Measurements from ENCODE around the gene CERCAM. TPM values are rescaled to one million over a fixed set of nuclear protein-coding genes. Genes with fewer than 3 reads are reported as not detected.

Gene CERCAM
- total and polyA plus RNA-seq, 2 of the 4 experiments (the other 2 are of a cell fraction), result 15.1 to 118 TPM

DNA sequence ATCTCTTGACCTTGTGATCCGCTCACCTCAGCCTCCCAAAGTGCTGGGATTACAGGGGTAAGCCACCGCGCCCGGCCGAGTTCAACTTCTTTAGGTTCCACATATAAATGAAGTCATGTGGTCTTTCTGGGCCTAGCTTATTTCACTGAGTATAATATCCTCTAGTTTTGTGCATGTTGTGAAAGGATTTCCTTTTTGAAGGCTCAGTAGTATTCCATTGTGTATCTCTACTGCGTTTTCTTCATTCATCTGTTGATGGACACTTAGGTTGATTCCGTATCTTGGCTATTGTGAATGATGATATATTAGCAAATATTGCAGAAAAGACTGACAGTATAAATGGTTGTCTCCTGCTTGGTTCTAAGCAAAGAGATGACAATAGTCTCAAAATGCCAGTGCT is 55.2 kb downstream of the CERCAM start:
- no peak overlapping the region for H2AFZ ChIP-seq (replicated peaks; ENCODE audit: low read length, poor library complexity)
- H3K14ac ChIP-seq (replicated peaks; ENCODE audit: low read depth, low read length), result no peak overlapping the region
- no peak overlapping the region for H3K4me3 ChIP-seq (ENCODE audit: insufficient read depth, low read depth, low read length)
- peaks cover 32% of the 10 kb centered on the region for H3K36me3 ChIP-seq (ENCODE audit: control insufficient read depth, insufficient read depth, low read length)
- ChIA-PET POLR2A (ENCODE audit: unreplicated experiment) (interaction anchor here (0.6 kb wide), 1 partner anchor 10 kb away, joined by 4 read pairs; no protein-coding TSS in a partner anchor), CTCF (no interaction called here)
- H3K4me1 ChIP-seq (ENCODE audit: control insufficient read depth, insufficient read depth, low read length), result no peaks in the 10 kb centered on the region
- H2AK9ac ChIP-seq (replicated peaks; ENCODE audit: low read depth, low read length, poor library complexity), result no peak overlapping the region
- in situ Hi-C loops (cut with MboI; ENCODE audit: low sequenced_read_pairs) (no loop called here), intact Hi-C loops (cut with micrococcal nuclease) (no loop called here), dilution Hi-C loops (cut with HindIII; ENCODE audit: low sequenced_read_pairs, unreplicated experiment) (no loop called here)
- no peak overlapping the region for H4K8ac ChIP-seq (ENCODE audit: low read depth in 2 of 2, low read length in 2 of 2)
- no peak overlapping the region for H3K4ac ChIP-seq (ENCODE audit: low read depth, low read length)
- TF ChIP-seq, protein P1, sequence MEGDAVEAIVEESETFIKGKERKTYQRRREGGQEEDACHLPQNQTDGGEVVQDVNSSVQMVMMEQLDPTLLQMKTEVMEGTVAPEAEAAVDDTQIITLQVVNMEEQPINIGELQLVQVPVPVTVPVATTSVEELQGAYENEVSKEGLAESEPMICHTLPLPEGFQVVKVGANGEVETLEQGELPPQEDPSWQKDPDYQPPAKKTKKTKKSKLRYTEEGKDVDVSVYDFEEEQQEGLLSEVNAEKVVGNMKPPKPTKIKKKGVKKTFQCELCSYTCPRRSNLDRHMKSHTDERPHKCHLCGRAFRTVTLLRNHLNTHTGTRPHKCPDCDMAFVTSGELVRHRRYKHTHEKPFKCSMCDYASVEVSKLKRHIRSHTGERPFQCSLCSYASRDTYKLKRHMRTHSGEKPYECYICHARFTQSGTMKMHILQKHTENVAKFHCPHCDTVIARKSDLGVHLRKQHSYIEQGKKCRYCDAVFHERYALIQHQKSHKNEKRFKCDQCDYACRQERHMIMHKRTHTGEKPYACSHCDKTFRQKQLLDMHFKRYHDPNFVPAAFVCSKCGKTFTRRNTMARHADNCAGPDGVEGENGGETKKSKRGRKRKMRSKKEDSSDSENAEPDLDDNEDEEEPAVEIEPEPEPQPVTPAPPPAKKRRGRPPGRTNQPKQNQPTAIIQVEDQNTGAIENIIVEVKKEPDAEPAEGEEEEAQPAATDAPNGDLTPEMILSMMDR (conservative IDR thresholded peaks at IDR 0.05; ENCODE audit: low read depth, low read length), result no peak
- no peak for TF ChIP-seq RCOR1 (IDR thresholded peaks at IDR 0.05; ENCODE audit: insufficient replicate concordance, low read length)
- TF ChIP-seq MXI1 (IDR thresholded peaks at IDR 0.05; ENCODE audit: borderline replicate concordance, low read depth, low read length), result no peak
- no peak for TF ChIP-seq MAZ (IDR thresholded peaks at IDR 0.05; ENCODE audit: borderline replicate concordance, low read depth, low read length)
- TF ChIP-seq MAFK (IDR thresholded peaks at IDR 0.05; ENCODE audit: low read depth, low read length), result no peak
- TF ChIP-seq RAD21 (IDR thresholded peaks at IDR 0.05; ENCODE audit: low read length), result no peak
- TF ChIP-seq POLR2A (IDR thresholded peaks at IDR 0.05; ENCODE audit: low read depth, low read length), result no peak
- TF ChIP-seq BHLHE40 (IDR thresholded peaks at IDR 0.05; ENCODE audit: low read depth, low read length), result no peak
- no peak for TF ChIP-seq USF2 (IDR thresholded peaks at IDR 0.05; ENCODE audit: low read depth, low read length)
- TF ChIP-seq SMC3 (IDR thresholded peaks at IDR 0.05; ENCODE audit: low read depth, low read length), result no peak
- no peak for TF ChIP-seq FOS (IDR thresholded peaks at IDR 0.05; ENCODE audit: low read depth, low read length)
- TF ChIP-seq CEBPB (IDR thresholded peaks at IDR 0.05; ENCODE audit: low read depth, low read length), result no peak
- no peak for TF ChIP-seq ELK1 (IDR thresholded peaks at IDR 0.05; ENCODE audit: borderline replicate concordance, low read depth, low read length)
- H4K91ac ChIP-seq (ENCODE audit: insufficient read depth, low read depth, low read length), result no peak overlapping the region
- no peaks in the 10 kb centered on the region for H3K27me3 ChIP-seq (ENCODE audit: control insufficient read depth, insufficient read depth, low read length)
- no peak overlapping the region for H2BK20ac ChIP-seq (ENCODE audit: low read depth, low read length)
- H3K4me2 ChIP-seq (ENCODE audit: low read depth, low read length), result no peak overlapping the region
- H2BK120ac ChIP-seq (ENCODE audit: low read depth, low read length), result no peak overlapping the region
- H2AK5ac ChIP-seq (ENCODE audit: low read depth, low read length), result no peak overlapping the region
- no peak overlapping the region for H3K9ac ChIP-seq (ENCODE audit: low read depth, low read length)
- DNase-seq (no peak), ATAC-seq (ENCODE audit: low read depth) (no peak)
- no CpG with 5 or more reads among the region's 7 CpGs for WGBS, 2 experiments (ENCODE audit: extremely low coverage in 2 of 2, insufficient read length in 1 of 2)
- H2BK15ac ChIP-seq (ENCODE audit: low read depth, low read length), result no peak overlapping the region
- peaks cover 10% of the 10 kb centered on the region; the same call in 1 of the 2 replicates for H3K9me1 ChIP-seq (ENCODE audit: insufficient read depth, low read length)
- no peaks in the 10 kb centered on the region; the same call in 1 of the 2 replicates for H4K20me1 ChIP-seq (ENCODE audit: insufficient read depth, low read length)
- H3K18ac ChIP-seq (ENCODE audit: low read depth, low read length), result no peak overlapping the region
- H2BK5ac ChIP-seq (ENCODE audit: low read depth, low read length, poor library complexity, severe bottlenecking), result no peak overlapping the region
- no peak overlapping the region for H3K27ac ChIP-seq (ENCODE audit: insufficient read depth, low read length)
- no peak overlapping the region for H4K5ac ChIP-seq (ENCODE audit: low read depth, low read length)
- BruUV-seq (replicated peaks), result no TSS peak
- H3K9me3 ChIP-seq (ENCODE audit: control insufficient read depth, insufficient read depth, low read length), result no peaks in the 10 kb centered on the region
- H3K79me1 ChIP-seq (ENCODE audit: low read depth in 1 of 2, low read length in 2 of 2), result peaks cover 0 to 5% of the 10 kb centered on the region in 2 experiments; a peak in 1 of 4 replicates
- H3K56ac ChIP-seq (ENCODE audit: extremely low read depth, insufficient read depth, low read length), result no peak overlapping the region
- no peak overlapping the region for H3K23ac ChIP-seq (ENCODE audit: low read depth, low read length)

All from IMR-90 (cell line).